ENCODE measurements around the gene PIGQ.

The PIGQ gene

GRCh38 chr16:610513-611381, 41.0 kb downstream of the PIGQ start:
- TF ChIP-seq CTCF (IDR thresholded peaks at IDR 0.05; ENCODE audit: low read depth, low read length): peak; percentile 53
- H3K4me3 ChIP-seq (replicated peaks in 1 of 2; ENCODE audit: low read depth in 2 of 2, low read length in 2 of 2): no peak overlapping the region
- peak in 1 of 2 donors; percentile 31 for DNase-seq (ENCODE audit: low read depth in 2 of 2)

DNA sequence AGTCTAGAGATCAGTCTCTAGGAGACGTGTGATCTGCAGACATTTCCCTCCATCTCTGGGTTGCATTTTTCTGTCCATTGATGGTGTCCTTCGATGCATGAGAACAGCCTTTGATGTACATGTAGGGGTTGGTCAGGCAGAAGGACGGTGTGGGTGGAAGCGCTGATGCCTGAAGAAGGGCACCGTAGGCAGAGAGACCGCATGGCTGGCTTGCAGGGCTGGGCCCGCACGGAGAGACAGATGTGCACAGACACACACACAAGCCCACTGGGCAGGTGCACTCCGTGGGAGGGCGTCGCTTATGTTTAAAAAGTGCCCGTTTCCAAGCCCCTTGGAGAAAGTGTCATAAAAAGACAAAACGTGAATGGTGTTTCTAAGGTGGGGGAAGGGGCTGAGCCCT, 45.4 kb downstream of the PIGQ start:
- TF ChIP-seq CTCF (IDR thresholded peaks at IDR 0.05; ENCODE audit: low read depth, low read length): no peak
- no peak overlapping the region for H3K4me3 ChIP-seq (replicated peaks in 1 of 2; ENCODE audit: low read depth in 2 of 2, low read length in 2 of 2)
- no peak for DNase-seq (ENCODE audit: low read depth in 2 of 2)

DNA sequence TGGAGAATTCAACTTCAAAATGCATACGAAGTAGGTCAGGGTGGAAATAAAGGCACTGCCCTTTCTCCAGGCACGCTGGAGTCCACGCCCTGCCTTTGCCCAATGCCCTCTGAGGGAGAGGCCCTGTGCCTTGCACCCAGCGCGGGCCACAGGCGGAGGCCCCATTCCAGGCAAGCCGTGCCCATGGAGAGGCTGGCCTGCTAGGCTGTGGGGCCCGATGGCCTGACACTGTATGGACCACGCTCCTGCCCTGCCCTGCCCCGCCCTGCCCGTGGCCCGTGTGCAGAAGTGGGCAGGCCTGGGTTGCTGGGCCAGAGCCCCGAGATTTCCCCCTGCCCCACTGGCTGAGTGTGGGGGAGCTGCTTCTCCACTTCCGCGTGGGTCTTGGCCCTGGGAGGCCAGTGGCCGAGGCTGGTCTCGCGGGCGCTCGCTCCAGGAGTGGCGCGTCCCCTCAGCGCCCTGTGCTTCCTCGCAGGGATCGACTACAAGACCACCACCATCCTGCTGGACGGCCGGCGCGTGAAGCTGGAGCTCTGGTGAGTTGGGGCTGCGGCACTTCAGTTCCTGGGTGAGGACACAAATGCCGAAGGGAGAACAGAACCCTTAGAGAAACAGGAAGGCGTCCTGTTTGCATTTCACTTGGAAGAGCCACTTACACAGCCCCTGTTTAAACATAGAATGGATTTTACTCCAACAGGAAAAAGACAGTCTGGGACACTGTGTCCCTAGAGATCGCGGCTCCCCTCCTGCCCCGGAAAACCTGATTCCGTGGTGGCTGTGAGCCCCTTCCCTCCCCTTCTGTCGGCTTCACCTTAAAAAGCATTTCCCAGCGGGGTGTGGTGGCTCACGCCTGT, 47.2 kb downstream of the PIGQ start:
- no peak for TF ChIP-seq CTCF (IDR thresholded peaks at IDR 0.05; ENCODE audit: low read depth, low read length)
- H3K4me3 ChIP-seq (replicated peaks in 1 of 2; ENCODE audit: low read depth in 2 of 2, low read length in 2 of 2): no peak overlapping the region
- no peak for DNase-seq (ENCODE audit: low read depth in 2 of 2)

GRCh38 chr16:617855-618254, 48.1 kb downstream of the PIGQ start:
- no peak for TF ChIP-seq CTCF (IDR thresholded peaks at IDR 0.05; ENCODE audit: low read depth, low read length)

DNA sequence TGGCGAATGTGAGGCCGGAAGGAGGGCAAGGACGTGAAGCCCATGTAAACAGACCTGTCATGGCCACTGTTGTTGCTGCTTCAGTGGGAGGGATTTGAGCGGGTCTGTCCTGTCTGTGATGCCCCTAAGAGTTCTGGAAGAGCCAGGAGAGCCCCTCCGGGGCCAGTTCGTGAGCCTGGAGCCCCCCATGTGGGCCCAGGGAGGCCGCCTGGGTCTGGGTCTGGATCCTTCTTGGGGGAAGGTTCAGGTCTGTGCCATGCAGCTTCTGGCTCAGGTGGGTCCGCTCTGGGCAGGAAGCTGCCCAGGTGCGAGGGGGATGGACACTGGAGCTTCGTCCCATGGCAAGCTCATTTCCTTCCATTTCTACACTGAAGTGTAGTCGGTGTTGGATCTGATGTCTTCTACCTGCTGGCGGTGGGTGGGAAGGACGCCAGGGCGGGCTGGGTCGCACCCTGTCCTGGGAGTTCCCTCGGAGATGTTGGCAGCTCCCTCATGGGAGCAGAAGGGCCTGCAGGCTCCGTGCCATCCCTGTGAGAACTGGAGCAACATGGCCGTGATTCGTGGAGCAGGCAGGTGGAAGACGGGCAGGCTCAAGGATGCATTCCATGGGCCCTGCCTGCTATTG, 49.8 kb downstream of the PIGQ start:
- no peak for DNase-seq (ENCODE audit: low read depth in 2 of 2)
- TF ChIP-seq CTCF (IDR thresholded peaks at IDR 0.05; ENCODE audit: low read depth, low read length): no peak
- H3K4me3 ChIP-seq (replicated peaks in 1 of 2; ENCODE audit: low read depth in 2 of 2, low read length in 2 of 2): no peak overlapping the region

More at GRCh38 chr16:617855-618254, 48.1 kb downstream of the PIGQ start:
- no peak overlapping the region for H3K4me3 ChIP-seq (replicated peaks in 1 of 2; ENCODE audit: low read depth in 2 of 2, low read length in 2 of 2)
- DNase-seq (ENCODE audit: low read depth in 2 of 2): no peak

GRCh38 chr16:620700-621525, 51.1 kb downstream of the PIGQ start:
- DNase-seq (ENCODE audit: low read depth in 2 of 2): no peak
- no peak for TF ChIP-seq CTCF (IDR thresholded peaks at IDR 0.05; ENCODE audit: low read depth, low read length)
- H3K4me3 ChIP-seq (replicated peaks in 1 of 2; ENCODE audit: low read depth in 2 of 2, low read length in 2 of 2): no peak overlapping the region

Data from cardiac fibroblast (primary cell).